OCI-LY3 (cell line): ENCODE measurements around the gene SNUPN.

ENCODE experiments used
- H2AFZ ChIP-seq: fragments of 200-600, 300-600 bp; shearing (Covaris generic); 2 replicates; pipeline ENCODE4 v1.6.0; 2014; ENCODE audit warnings: antibody characterized with exemption, low read depth, low read length
- H3K27ac ChIP-seq: fragments of 200-600, 300-600 bp; sonication (generic); 2 replicates; pipeline ENCODE4 v1.5.1; 2014; ENCODE audit warnings: mild to moderate bottlenecking, low read length, moderate library complexity, mixed read lengths
- H3K27me3 ChIP-seq: fragments of 200-600, 300-600 bp; sonication (generic); 2 replicates; pipeline ENCODE4 v1.6.1; 2014; ENCODE audit warnings: low read depth, low read length, mixed read lengths
- H3K36me3 ChIP-seq: fragments of 200-600, 300-600 bp; sonication (generic); replicated peaks from 2 replicates; pipeline ENCODE3; 2014; ENCODE audit warnings: low read depth, low read length, mixed read lengths
- H3K4me1 ChIP-seq: fragments of 300-600, 200-600 bp; sonication (generic); 2 replicates; pipeline ENCODE4 v1.6.1; 2014; ENCODE audit warnings: low read length, mixed read lengths
- H3K4me2 ChIP-seq: fragments of 200-600, 300-600 bp; sonication (generic); 2 replicates; pipeline ENCODE4 v1.6.1; 2014; ENCODE audit warnings: low read length, mixed read lengths
- H3K4me3 ChIP-seq: fragments of 300-600, 200-600 bp; sonication (generic); 2 replicates; pipeline ENCODE4 v1.5.1; 2014; ENCODE audit warnings: antibody characterized with exemption, mild to moderate bottlenecking, low read length, moderate library complexity
- H3K79me2 ChIP-seq: fragments of 300-600, 200-600 bp; shearing (Covaris generic); 2 replicates; pipeline ENCODE4 v1.6.1; 2014; ENCODE audit warnings: mild to moderate bottlenecking, low read length, mixed read lengths
- H3K9ac ChIP-seq: fragments of 300-600, 200-600 bp; shearing (Covaris generic); 2 replicates; pipeline ENCODE4 v1.6.0; 2014; ENCODE audit warnings: mild to moderate bottlenecking, low read length, moderate library complexity
- H3K9me3 ChIP-seq: fragments of 200-600, 300-600 bp; shearing (Covaris generic); 2 replicates; pipeline ENCODE4 v1.6.1; 2014; ENCODE audit warnings: low read length, mixed read lengths; ENCODE audit not compliant: insufficient read depth
- H4K20me1 ChIP-seq: fragments of 200-600, 300-600 bp; sonication (generic); 2 replicates; pipeline ENCODE4 v1.6.1; 2016; ENCODE audit warnings: low read length, mixed read lengths; ENCODE audit not compliant: insufficient read depth
- EZH2phosphoT487 ChIP-seq: fragments of 200-600 bp; shearing (Covaris generic); IDR thresholded peaks from 2 replicates; pipeline ENCODE4 v1.6.1; 2018; ENCODE audit warnings: antibody characterized with exemption, mixed run types, low read depth
- TF ChIP-seq, protein P1 (sequence below): fragments of 200-600, 300-600 bp; sonication (generic); IDR thresholded peaks from 2 replicates; pipeline ENCODE4 v1.5.1; 2014; ENCODE audit warnings: antibody characterized with exemption, low read length, low read depth

Gene SNUPN

DNA sequence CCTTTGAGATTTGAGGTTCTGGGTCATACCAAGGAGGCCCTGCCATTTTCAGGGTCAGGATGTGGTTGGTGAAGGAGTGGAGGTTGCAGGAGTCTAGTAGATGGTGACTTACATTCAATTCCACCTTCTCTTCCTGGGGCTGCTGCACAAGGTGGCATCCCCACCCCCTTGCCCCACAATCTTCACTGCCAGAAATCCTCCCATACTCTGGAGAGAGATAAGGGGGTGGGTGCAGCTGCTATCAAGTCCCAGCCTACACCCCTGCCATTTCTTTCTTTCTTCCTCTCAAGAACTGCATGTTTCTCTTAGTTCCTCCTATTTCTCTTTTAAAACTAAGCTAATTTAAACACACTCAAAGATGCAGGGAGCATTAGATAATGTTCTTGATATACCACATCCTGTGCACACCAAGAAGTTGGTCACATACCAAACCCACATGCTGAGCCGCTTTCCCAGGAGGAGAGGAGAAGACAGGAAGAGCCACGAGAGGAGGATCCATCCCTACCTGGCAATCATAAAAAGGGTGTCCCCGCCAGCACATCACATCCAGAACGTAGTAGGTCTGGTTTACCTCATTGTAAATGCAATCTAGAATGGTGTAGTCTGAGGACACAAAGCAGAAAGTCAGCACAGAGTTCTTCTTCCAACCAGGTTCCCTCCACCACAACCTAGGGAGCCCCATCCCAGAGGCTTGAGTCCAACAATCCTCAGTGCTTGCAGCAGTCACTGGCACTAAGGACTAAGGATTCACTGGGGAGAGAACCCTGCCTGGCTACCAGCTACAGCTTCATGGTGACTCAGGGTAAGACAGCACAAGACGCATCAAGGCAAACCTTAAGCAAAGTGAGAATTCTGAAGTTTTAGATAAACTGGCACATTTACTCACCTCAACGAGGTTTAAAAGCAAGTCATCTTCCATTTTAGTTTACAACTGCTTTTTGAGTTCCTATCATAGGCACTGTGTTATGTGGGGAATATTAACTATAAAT lies 18.5 kb downstream of the SNUPN start:
- Histone ChIP-seq H3K79me2 (no peaks in the 10 kb centered on the region), H3K4me1 (no peaks in the 10 kb centered on the region), H3K4me3 (no peak overlapping the region), H3K9ac (no peak overlapping the region), H4K20me1 (no peaks in the 10 kb centered on the region), H3K4me2 (no peak overlapping the region), H2AFZ (no peak overlapping the region), H3K9me3 (no peaks in the 10 kb centered on the region), H3K36me3 (peaks cover 35% of the 10 kb centered on the region), H3K27ac (no peak overlapping the region), H3K27me3 (no peaks in the 10 kb centered on the region)
- TF ChIP-seq, protein P1, sequence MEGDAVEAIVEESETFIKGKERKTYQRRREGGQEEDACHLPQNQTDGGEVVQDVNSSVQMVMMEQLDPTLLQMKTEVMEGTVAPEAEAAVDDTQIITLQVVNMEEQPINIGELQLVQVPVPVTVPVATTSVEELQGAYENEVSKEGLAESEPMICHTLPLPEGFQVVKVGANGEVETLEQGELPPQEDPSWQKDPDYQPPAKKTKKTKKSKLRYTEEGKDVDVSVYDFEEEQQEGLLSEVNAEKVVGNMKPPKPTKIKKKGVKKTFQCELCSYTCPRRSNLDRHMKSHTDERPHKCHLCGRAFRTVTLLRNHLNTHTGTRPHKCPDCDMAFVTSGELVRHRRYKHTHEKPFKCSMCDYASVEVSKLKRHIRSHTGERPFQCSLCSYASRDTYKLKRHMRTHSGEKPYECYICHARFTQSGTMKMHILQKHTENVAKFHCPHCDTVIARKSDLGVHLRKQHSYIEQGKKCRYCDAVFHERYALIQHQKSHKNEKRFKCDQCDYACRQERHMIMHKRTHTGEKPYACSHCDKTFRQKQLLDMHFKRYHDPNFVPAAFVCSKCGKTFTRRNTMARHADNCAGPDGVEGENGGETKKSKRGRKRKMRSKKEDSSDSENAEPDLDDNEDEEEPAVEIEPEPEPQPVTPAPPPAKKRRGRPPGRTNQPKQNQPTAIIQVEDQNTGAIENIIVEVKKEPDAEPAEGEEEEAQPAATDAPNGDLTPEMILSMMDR: no peak
- no peak for TF ChIP-seq EZH2phosphoT487

DNA sequence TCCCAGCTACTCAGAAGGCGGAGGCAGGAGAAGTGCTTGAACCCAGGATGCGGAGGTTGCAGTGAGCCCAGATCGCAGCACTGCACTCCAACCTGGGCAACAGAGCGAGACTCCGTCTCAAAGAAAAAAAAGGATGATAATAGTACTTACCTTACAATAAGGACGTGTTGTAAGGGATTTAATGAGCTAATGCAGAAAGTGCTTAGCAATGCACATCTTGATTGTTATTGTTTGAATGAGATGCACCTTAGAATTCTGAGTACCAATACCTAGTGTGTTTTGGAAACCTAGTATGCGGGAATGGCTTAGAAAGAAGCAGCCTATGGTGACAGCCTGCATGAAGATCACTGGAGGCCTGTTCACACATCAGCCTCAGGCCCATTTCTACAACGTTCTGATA lies 19.5 kb downstream of the SNUPN start:
- Histone ChIP-seq H3K36me3 (peaks cover 35% of the 10 kb centered on the region), H3K4me2 (no peak overlapping the region), H3K4me3 (no peak overlapping the region), H3K79me2 (no peaks in the 10 kb centered on the region), H3K9ac (no peak overlapping the region), H3K27me3 (no peaks in the 10 kb centered on the region), H2AFZ (no peak overlapping the region), H4K20me1 (no peaks in the 10 kb centered on the region), H3K27ac (no peak overlapping the region), H3K4me1 (no peaks in the 10 kb centered on the region), H3K9me3 (no peaks in the 10 kb centered on the region)
- no peak for TF ChIP-seq EZH2phosphoT487
- TF ChIP-seq, protein P1: no peak

DNA sequence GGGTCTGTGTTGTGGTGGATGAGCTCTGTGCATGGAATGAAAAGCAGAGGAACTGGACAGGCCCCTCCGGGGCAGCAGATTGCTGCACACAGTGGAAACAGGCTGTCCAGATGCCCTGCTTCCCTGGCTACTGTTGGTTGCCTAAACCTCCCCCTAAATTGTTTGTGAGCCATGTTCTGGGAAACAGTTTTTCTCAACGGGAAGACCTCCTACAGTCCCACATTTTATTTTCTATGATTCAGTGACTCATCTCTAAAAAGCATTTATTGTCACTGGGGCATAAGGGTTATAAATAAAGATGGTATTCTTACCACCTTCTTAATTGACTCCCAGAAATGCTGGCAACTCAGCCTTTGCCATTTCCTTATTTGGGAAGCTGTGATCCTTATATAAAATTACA lies 26.1 kb downstream of the SNUPN start:
- no peak overlapping the region for H3K9ac ChIP-seq
- H3K9me3 ChIP-seq: no peaks in the 10 kb centered on the region
- TF ChIP-seq, protein P1: no peak
- TF ChIP-seq EZH2phosphoT487: no peak
- H3K4me2 ChIP-seq: no peak overlapping the region
- no peak overlapping the region for H3K4me3 ChIP-seq
- peaks cover 42% of the 10 kb centered on the region for H3K36me3 ChIP-seq
- no peaks in the 10 kb centered on the region for H3K4me1 ChIP-seq
- no peaks in the 10 kb centered on the region; the same call in 1 of the 2 replicates for H4K20me1 ChIP-seq
- no peak overlapping the region for H3K27ac ChIP-seq
- H3K79me2 ChIP-seq: no peaks in the 10 kb centered on the region
- H3K27me3 ChIP-seq: no peaks in the 10 kb centered on the region
- no peak overlapping the region for H2AFZ ChIP-seq

DNA sequence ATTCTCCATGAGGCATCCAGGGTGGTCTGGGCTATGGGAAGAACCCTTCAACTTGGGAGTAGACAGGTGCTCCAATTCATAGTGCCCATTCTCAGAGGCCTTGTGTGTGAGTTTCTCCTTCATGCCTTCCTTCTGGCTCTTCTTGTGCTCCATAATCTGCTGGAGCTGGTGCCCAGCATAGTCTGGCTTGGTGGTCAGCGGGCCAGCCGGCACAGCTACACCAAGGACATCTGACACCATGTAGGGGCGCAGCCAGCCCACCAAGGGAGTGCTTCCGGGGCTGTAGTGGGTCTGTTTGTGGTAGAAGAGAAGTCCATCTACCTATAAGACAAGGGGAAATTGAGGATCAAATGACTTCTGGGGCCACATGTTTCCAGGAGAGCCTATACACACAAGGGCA lies 27.2 kb downstream of the SNUPN start:
- H3K79me2 ChIP-seq: no peaks in the 10 kb centered on the region
- H3K9me3 ChIP-seq: no peaks in the 10 kb centered on the region
- no peak overlapping the region for H3K4me2 ChIP-seq
- no peak overlapping the region for H2AFZ ChIP-seq
- no peak overlapping the region for H3K4me3 ChIP-seq
- H4K20me1 ChIP-seq: no peaks in the 10 kb centered on the region; the same call in 1 of the 2 replicates
- H3K27me3 ChIP-seq: no peaks in the 10 kb centered on the region
- H3K9ac ChIP-seq: no peak overlapping the region
- no peak overlapping the region for H3K27ac ChIP-seq
- TF ChIP-seq, protein P1: no peak
- no peak for TF ChIP-seq EZH2phosphoT487
- peaks cover 41% of the 10 kb centered on the region for H3K36me3 ChIP-seq
- no peaks in the 10 kb centered on the region for H3K4me1 ChIP-seq
